Measurements from ENCODE around the gene BAG3. TPM values are rescaled to one million over a fixed set of nuclear protein-coding genes. Genes with fewer than 3 reads are reported as not detected.

Gene BAG3
- polyA plus RNA-seq, 4 donors: 22.5 to 31.1 (median 28.2) TPM

- DNase-seq (ENCODE audit: low read depth in 4 of 4, low spot score in 3 of 4): no peak
Measured at GRCh38 chr10:119663866-119664698, 12.9 kb downstream of the BAG3 start.

- DNase-seq (ENCODE audit: low read depth in 4 of 4, low spot score in 3 of 4): no peak
Measured at GRCh38 chr10:119665901-119666708, 14.9 kb downstream of the BAG3 start.

- no peak for DNase-seq (ENCODE audit: low read depth in 4 of 4, low spot score in 3 of 4)
Measured at GRCh38 chr10:119666709-119667004, 15.5 kb downstream of the BAG3 start.

GRCh38 chr10:119667562-119668328, 16.6 kb downstream of the BAG3 start:
- no peak for DNase-seq (ENCODE audit: low read depth in 4 of 4, low spot score in 3 of 4)

DNA sequence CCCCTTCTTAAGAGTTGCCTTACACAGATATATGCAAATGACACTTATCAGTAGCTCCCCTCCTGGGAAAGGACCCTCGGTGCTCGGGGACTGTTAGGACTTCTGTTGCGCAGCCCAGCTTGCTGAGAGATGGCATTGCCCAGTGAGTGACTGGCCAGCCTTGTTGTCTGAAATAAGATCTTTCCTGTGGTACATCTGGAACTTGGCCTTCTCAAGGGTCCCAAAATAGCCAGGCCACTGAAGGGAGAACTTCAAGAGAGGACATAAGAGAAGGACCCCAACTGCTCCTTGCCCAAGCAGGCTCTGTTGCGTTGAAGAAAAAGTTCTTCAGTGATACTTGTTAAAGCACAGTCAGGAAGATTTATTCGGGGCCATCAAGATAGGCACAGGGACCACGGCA, 17.3 kb downstream of the BAG3 start:
- DNase-seq (ENCODE audit: low read depth in 4 of 4, low spot score in 3 of 4): no peak

GRCh38 chr10:119669331-119669730, 18.2 kb downstream of the BAG3 start:
- DNase-seq (ENCODE audit: low read depth in 4 of 4, low spot score in 3 of 4): no peak

DNA sequence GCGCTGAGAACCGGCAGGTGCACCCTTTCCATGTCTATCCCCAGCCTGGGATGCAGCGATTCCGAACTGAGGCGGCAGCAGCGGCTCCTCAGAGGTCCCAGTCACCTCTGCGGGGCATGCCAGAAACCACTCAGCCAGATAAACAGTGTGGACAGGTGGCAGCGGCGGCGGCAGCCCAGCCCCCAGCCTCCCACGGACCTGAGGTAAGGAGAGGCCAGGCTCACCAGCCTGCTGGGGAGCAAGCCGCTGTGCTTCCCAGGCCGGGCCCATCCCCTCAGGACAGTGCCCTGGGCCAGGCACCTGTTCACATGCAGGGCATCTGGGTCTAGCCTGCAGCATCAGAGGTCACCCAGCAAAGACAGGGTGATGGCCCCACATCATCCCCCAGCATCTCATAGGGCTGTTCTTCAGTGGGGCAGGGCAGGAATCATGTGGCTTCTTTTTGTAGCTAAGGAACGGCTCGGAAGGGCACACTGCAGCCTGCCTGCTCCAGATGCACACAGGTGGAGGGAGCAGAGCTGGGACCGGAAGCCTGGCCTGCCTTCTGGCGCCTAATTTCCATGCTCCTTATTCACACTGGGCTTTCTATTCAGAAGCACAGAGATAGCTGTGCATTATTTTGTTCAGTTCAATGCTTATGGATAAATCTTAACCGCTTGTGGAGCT, 18.9 kb downstream of the BAG3 start:
- DNase-seq (ENCODE audit: low read depth in 4 of 4, low spot score in 3 of 4): no peak

- no peak for DNase-seq (ENCODE audit: low read depth in 4 of 4, low spot score in 3 of 4)
Measured at GRCh38 chr10:119670717-119671116, 19.5 kb downstream of the BAG3 start.

GRCh38 chr10:119671381-119671780, 20.2 kb downstream of the BAG3 start:
- no peak for DNase-seq (ENCODE audit: low read depth in 4 of 4, low spot score in 3 of 4)

GRCh38 chr10:119672291-119672690, 21.1 kb downstream of the BAG3 start:
- DNase-seq (ENCODE audit: low read depth in 4 of 4, low spot score in 3 of 4): no peak

DNA sequence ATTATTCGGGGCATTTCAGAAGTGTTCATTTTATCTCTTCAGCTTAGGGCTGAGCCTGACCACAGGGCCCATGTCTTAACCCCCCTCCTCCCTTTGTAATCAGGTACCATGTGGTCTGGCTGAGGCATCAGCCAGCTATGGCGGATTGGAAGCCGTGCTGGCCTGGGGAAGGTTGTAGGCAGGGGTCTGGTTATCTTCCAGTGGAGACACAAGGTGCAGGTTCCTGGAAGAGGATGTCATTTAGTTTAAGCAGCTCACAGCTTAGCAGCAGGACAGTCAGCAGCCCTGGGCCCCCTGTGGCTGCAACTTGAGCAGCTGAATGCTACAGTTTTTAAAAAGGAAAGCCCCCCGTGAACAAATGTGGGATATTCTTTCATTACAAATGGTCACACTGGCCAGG, 22.1 kb downstream of the BAG3 start:
- no peak for DNase-seq (ENCODE audit: low read depth in 4 of 4, low spot score in 3 of 4)

DNA sequence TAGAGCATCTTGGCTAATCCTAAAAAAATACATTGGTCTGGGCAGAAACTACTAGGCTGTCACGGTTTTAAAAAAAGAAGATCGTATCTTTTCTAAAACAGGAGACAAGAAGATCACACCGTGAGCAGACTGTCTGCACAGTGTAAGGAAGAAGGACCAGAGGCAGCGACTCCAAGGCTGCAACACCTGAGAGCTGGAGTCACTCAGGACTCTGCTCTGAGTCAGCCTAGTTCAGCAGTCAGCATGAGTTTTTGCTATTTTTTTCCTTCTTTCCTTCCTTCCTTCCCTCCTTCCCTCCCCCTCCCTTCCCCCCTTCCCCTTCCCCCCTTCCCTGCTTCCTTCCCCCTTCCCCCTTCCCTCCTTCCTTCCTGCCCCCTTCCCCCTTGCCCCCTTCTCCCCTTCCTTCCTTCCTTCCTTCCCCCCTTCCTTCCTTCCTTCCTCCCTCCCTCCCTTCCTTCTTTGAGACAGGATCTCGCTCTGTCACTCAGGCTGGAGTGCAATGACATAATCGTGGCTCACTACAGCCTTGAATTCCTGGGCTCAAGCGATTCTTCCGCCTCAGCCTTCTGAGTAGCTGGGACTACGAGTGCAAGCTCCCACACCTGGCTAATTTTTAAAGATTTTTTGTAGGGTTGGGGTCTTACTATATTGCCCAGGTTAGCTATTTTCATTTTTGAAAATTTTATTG, 24.4 kb downstream of the BAG3 start:
- DNase-seq (ENCODE audit: low read depth in 4 of 4, low spot score in 3 of 4): no peak

DNA sequence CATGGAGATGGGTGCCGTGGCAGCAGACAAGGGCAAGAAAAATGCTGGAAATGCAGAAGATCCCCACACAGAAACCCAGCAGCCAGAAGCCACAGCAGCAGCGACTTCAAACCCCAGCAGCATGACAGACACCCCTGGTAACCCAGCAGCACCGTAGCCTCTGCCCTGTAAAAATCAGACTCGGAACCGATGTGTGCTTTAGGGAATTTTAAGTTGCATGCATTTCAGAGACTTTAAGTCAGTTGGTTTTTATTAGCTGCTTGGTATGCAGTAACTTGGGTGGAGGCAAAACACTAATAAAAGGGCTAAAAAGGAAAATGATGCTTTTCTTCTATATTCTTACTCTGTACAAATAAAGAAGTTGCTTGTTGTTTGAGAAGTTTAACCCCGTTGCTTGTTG, 25.9 kb downstream of the BAG3 start:
- no peak for DNase-seq (ENCODE audit: low read depth in 4 of 4, low spot score in 3 of 4)

DNA sequence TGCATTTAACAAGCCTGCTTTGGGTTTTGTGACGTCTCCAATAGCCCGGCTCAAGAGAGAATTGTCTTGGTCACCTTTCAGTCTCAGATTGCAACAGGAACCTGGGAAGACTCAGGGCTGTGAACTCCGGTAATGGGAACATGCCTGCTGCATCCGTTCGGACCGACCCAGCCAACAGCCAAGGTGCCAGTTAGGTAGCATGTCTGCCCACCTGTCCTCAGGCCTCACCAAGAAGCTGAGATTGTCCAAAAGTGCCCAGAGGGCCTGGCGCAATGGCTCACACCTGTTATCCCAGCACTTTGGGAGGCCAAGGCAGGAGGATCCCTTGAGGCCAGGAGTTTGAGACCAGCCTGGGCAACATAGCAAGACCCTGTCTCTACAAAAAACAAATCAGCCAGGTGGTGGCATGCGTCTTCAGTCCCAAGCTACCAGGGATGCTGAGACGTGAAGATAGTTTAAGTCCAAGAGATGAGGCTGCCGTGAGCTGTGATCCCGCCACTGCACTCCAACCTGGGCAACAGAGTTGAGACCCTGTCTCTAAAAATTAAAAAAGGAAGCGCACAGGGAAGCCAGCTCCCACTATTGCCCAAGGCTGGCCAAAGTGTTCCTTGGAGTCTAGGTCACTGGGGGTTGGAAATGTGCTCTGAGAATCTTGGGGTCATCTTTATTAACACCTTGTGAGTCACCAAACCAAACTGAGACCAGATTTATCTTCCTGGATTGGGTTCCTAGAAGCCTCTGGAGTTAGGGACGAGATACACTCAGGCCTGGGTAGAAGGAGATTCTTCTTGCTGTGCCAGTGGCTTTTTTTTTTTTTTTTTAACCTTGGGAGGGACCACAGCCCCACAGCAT, 26.9 kb downstream of the BAG3 start:
- no peak for DNase-seq (ENCODE audit: low read depth in 4 of 4, low spot score in 3 of 4)

- DNase-seq (ENCODE audit: low read depth in 4 of 4, low spot score in 3 of 4): no peak
Measured at GRCh38 chr10:119679480-119679829, 28.3 kb downstream of the BAG3 start.

DNA sequence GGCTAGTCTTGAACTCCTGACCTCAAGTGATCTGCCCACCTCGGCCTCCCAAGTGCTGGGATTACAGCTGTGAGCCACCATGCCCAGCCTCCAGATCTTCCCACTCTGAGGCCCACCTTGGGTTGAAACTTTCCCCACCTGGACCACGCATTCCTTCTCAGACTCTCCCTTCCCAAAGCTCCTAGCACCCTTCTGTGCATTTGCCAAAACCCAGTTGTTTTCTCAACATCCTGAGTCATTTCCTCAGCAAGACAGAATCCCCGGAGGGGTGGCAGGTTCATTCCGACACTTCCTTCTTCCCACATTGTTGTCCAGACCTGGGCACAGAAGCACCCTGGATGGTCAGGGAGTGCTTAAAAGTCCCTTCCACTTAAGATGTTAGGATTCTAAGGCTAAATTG, 28.9 kb downstream of the BAG3 start:
- DNase-seq (ENCODE audit: low read depth in 4 of 4, low spot score in 3 of 4): no peak

DNA sequence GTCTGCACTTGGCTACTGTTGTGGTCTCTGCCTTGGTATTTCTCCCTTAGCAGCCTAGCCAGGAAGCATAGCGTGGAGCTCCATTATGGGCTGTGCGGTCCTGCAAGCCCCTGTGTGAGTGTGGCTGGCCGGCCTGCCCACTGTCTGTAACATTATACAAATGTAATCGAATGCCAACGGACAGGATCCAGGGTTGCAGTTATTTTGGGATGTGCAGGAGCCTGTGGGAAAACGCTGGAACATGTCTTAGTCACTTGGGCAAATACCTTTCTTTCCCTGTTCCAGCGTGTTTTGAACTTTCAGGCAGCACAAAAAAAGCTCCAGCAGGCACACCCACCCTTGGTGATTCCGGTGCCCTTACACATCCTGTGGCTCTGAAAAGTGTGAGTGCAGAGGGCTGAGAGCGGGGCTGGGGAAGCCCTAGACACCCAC, 29.5 kb downstream of the BAG3 start:
- DNase-seq (ENCODE audit: low read depth in 4 of 4, low spot score in 3 of 4): no peak

DNA sequence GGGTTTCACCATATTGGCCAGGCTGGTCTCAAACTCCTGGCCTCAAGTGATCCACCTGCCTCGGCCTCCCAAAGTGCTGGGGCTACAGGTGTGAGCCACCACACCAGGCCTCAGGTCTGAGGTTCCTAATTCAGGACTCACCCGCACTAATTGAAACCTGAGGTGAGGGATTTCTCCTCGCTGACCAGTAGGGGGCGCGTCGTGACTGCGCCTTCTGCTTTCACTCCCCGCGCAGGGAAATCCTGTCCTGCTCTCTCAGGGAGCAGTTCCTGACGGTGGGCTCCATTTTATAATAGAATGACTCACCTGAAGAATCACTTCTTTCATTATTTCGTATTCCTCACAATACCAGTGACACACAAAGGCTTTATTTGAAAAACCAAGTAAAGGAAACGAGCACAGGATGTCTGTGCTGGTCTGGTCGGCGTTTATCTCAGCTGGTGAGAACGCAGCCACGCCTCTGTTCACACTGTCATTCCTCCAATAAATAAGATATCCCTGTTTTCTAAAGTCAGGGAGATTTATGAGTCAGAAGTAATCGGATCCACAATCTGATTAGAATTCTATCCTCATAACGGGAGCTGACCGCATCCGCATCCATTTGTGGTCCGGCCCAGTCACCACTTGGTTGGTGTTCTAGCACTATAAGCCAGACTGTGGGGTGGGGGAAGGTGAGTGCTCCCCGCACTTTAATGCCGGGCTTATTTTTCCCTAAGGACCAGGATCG, 35.4 kb downstream of the BAG3 start:
- peak in 2 of 4 donors; percentile 59 to 62 for DNase-seq (ENCODE audit: low read depth in 4 of 4, low spot score in 3 of 4)
